ENCODE measurements around the gene RAD51B. TPM values are rescaled to one million over a fixed set of nuclear protein-coding genes. Genes with fewer than 3 reads are reported as not detected.
A peak's percentile ranks its signal among the peaks of the same experiment; 100 is the strongest.

Gene RAD51B
- total and polyA plus RNA-seq, 2 experiments from 2014 or later, result 10.1 to 18.0 TPM

- H3K36me3 ChIP-seq (replicated peaks; ENCODE audit: insufficient read depth, low read depth), result no peaks in the 10 kb centered on the region
- no peak overlapping the region for H3K4me2 ChIP-seq
- no peaks in the 10 kb centered on the region for H4K20me1 ChIP-seq (ENCODE audit: insufficient read depth, poor library complexity, severe bottlenecking)
- no peak overlapping the region for H3K27ac ChIP-seq
- no peak overlapping the region for H2AFZ ChIP-seq
- H3K4me1 ChIP-seq (ENCODE audit: insufficient read depth), result no peaks in the 10 kb centered on the region
- no peaks in the 10 kb centered on the region for H3K9me2 ChIP-seq (replicated peaks; ENCODE audit: insufficient read depth)
- no peaks in the 10 kb centered on the region for H3K27me3 ChIP-seq
- no peaks in the 10 kb centered on the region for H3K79me2 ChIP-seq
- H3K9me3 ChIP-seq (ENCODE audit: low read depth), result no peaks in the 10 kb centered on the region
- no peak for DNase-seq (ENCODE audit: low spot score)
- H3K4me3 ChIP-seq, result no peak overlapping the region
- no peak for TF ChIP-seq EZH2 (IDR thresholded peaks at IDR 0.05; ENCODE audit: borderline replicate concordance)
- no peak for TF ChIP-seq CTCF (IDR thresholded peaks at IDR 0.05; ENCODE audit: poor library complexity)
Observed at GRCh38 chr14:67879026-67879425, 59.4 kb downstream of the RAD51B start.

- H3K4me1 ChIP-seq (ENCODE audit: insufficient read depth), result peaks cover 3% of the 10 kb centered on the region
- H3K79me2 ChIP-seq, result no peaks in the 10 kb centered on the region
- no peaks in the 10 kb centered on the region for H3K27me3 ChIP-seq
- WGBS (ENCODE audit: low lambda C conversion rate, missing lambda C conversion rate), result 80% methylated on average over 2 of the region's 2 CpGs
- H3K9me3 ChIP-seq (ENCODE audit: low read depth), result no peaks in the 10 kb centered on the region
- TF ChIP-seq EZH2phosphoT487 (IDR thresholded peaks at IDR 0.05; ENCODE audit: low read depth, severe bottlenecking, unreplicated experiment) (no peak), CTCF (IDR thresholded peaks at IDR 0.05; ENCODE audit: poor library complexity) (no peak), EZH2 (IDR thresholded peaks at IDR 0.05; ENCODE audit: borderline replicate concordance) (no peak)
- H4K20me1 ChIP-seq (ENCODE audit: insufficient read depth, poor library complexity, severe bottlenecking), result no peaks in the 10 kb centered on the region
- H3K4me2 ChIP-seq, result no peak overlapping the region
- H3K27ac ChIP-seq, result no peak overlapping the region
- DNase-seq (ENCODE audit: low spot score), result no peak
- H3K9me2 ChIP-seq (replicated peaks; ENCODE audit: insufficient read depth), result no peaks in the 10 kb centered on the region
- H2AFZ ChIP-seq, result no peak overlapping the region
- H3K36me3 ChIP-seq (replicated peaks; ENCODE audit: insufficient read depth, low read depth), result no peaks in the 10 kb centered on the region
- H3K4me3 ChIP-seq, result no peak overlapping the region
Observed at GRCh38 chr14:67881225-67881624, 61.6 kb downstream of the RAD51B start.

- Histone ChIP-seq H3K27me3 (no peaks in the 10 kb centered on the region), H3K9me3 (ENCODE audit: low read depth) (no peaks in the 10 kb centered on the region), H3K4me2 (no peak overlapping the region), H4K20me1 (ENCODE audit: insufficient read depth, poor library complexity, severe bottlenecking) (no peaks in the 10 kb centered on the region), H3K79me2 (no peaks in the 10 kb centered on the region), H3K27ac (no peak overlapping the region), H3K9me2 (replicated peaks; ENCODE audit: insufficient read depth) (no peaks in the 10 kb centered on the region), H2AFZ (no peak overlapping the region), H3K36me3 (replicated peaks; ENCODE audit: insufficient read depth, low read depth) (no peaks in the 10 kb centered on the region), H3K4me3 (no peak overlapping the region), H3K4me1 (ENCODE audit: insufficient read depth) (peaks cover 18% of the 10 kb centered on the region)
- TF ChIP-seq CTCF (IDR thresholded peaks at IDR 0.05; ENCODE audit: poor library complexity) (no peak), EZH2 (IDR thresholded peaks at IDR 0.05; ENCODE audit: borderline replicate concordance) (no peak), EZH2phosphoT487 (IDR thresholded peaks at IDR 0.05; ENCODE audit: low read depth, severe bottlenecking, unreplicated experiment) (no peak)
- 95% methylated on average over 4 of the region's 4 CpGs for WGBS (ENCODE audit: low lambda C conversion rate, missing lambda C conversion rate)
- no peak for DNase-seq (ENCODE audit: low spot score)
Observed at GRCh38 chr14:67882986-67883555, 63.5 kb downstream of the RAD51B start.

GRCh38 chr14:67883717-67884116 is 64.1 kb downstream of the RAD51B start:
- no peaks in the 10 kb centered on the region for H3K27me3 ChIP-seq
- no peak for DNase-seq (ENCODE audit: low spot score)
- no peak overlapping the region for H3K27ac ChIP-seq
- WGBS (ENCODE audit: low lambda C conversion rate, missing lambda C conversion rate), result 73% methylated on average over 1 of the region's 1 CpG
- no peaks in the 10 kb centered on the region for H3K9me2 ChIP-seq (replicated peaks; ENCODE audit: insufficient read depth)
- H3K9me3 ChIP-seq (ENCODE audit: low read depth), result no peaks in the 10 kb centered on the region
- H3K79me2 ChIP-seq, result no peaks in the 10 kb centered on the region
- no peaks in the 10 kb centered on the region for H3K36me3 ChIP-seq (replicated peaks; ENCODE audit: insufficient read depth, low read depth)
- peaks cover 18% of the 10 kb centered on the region for H3K4me1 ChIP-seq (ENCODE audit: insufficient read depth)
- no peak for TF ChIP-seq EZH2 (IDR thresholded peaks at IDR 0.05; ENCODE audit: borderline replicate concordance)
- TF ChIP-seq CTCF (IDR thresholded peaks at IDR 0.05; ENCODE audit: poor library complexity), result peak; percentile 51
- no peaks in the 10 kb centered on the region for H4K20me1 ChIP-seq (ENCODE audit: insufficient read depth, poor library complexity, severe bottlenecking)
- H3K4me3 ChIP-seq, result no peak overlapping the region
- no peak overlapping the region for H2AFZ ChIP-seq
- H3K4me2 ChIP-seq, result no peak overlapping the region

All from hepatocyte (in vitro differentiated cells).